Measurements from ENCODE around the gene TMEM72. TPM values are rescaled to one million over a fixed set of nuclear protein-coding genes. Genes with fewer than 3 reads are reported as not detected.

The TMEM72 gene
- polyA plus RNA-seq, 1 donor from 2014 or later = 1.4 TPM

- Histone ChIP-seq H3K36me3 (ENCODE audit: insufficient read depth, low read length) (no peaks in the 10 kb centered on the region), H3K27me3 (ENCODE audit: insufficient read depth, low read depth, low read length) (no peaks in the 10 kb centered on the region), H2AFZ (ENCODE audit: low read depth, low read length) (no peak overlapping the region), H4K20me1 (ENCODE audit: insufficient read depth) (no peaks in the 10 kb centered on the region), H3K79me2 (replicated peaks; ENCODE audit: insufficient read depth, low read length) (no peaks in the 10 kb centered on the region), H3K4me3 (ENCODE audit: low read length) (no peak overlapping the region), H3K4me2 (ENCODE audit: low read length) (no peak overlapping the region), H3K9me3 (ENCODE audit: low read length) (no peaks in the 10 kb centered on the region), H3K27ac (ENCODE audit: low read length) (no peak overlapping the region), H3K9ac (ENCODE audit: low read length) (no peak overlapping the region), H3F3A (ENCODE audit: insufficient read depth, low read length, poor library complexity, severe bottlenecking) (no peaks in the 10 kb centered on the region), H3K9me2 (ENCODE audit: insufficient read depth, low read length) (no peaks in the 10 kb centered on the region)
- TF ChIP-seq EP300 (conservative IDR thresholded peaks at IDR 0.05; ENCODE audit: poor library complexity, severe bottlenecking) (no peak), REST (IDR thresholded peaks at IDR 0.05; ENCODE audit: borderline replicate concordance) (no peak), MXI1 (conservative IDR thresholded peaks at IDR 0.05; ENCODE audit: poor library complexity, severe bottlenecking) (no peak), EZH2 (IDR thresholded peaks at IDR 0.05; ENCODE audit: borderline replicate concordance, insufficient read depth, low read length, poor library complexity, severe bottlenecking) (no peak), POLR2AphosphoS5 (IDR thresholded peaks at IDR 0.05) (no peak), RAD21 (conservative IDR thresholded peaks at IDR 0.05) (no peak), CTCF (IDR thresholded peaks at IDR 0.05; ENCODE audit: poor library complexity, severe bottlenecking) (no peak), TAF1 (IDR thresholded peaks at IDR 0.05; ENCODE audit: low read depth) (no peak), SMC3 (conservative IDR thresholded peaks at IDR 0.05; ENCODE audit: poor library complexity) (no peak)
Observed at GRCh38 chr10:44862924-44863323, 48.2 kb upstream of the TMEM72 start.

- no peaks in the 10 kb centered on the region for H4K20me1 ChIP-seq (ENCODE audit: insufficient read depth)
- no peaks in the 10 kb centered on the region for H3K36me3 ChIP-seq (ENCODE audit: insufficient read depth, low read length)
- H2AFZ ChIP-seq (ENCODE audit: low read depth, low read length) = no peak overlapping the region
- H3K27me3 ChIP-seq (ENCODE audit: insufficient read depth, low read depth, low read length) = no peaks in the 10 kb centered on the region
- TF ChIP-seq EP300 (conservative IDR thresholded peaks at IDR 0.05; ENCODE audit: poor library complexity, severe bottlenecking) (no peak), SMC3 (conservative IDR thresholded peaks at IDR 0.05; ENCODE audit: poor library complexity) (no peak), REST (IDR thresholded peaks at IDR 0.05; ENCODE audit: borderline replicate concordance) (no peak), CTCF (IDR thresholded peaks at IDR 0.05; ENCODE audit: poor library complexity, severe bottlenecking) (no peak)
- H3K27ac ChIP-seq (ENCODE audit: low read length) = peak overlapping the region; percentile 5
- no peaks in the 10 kb centered on the region for H3K9me2 ChIP-seq (ENCODE audit: insufficient read depth, low read length)
- no peaks in the 10 kb centered on the region for H3K79me2 ChIP-seq (replicated peaks; ENCODE audit: insufficient read depth, low read length)
- H3K4me2 ChIP-seq (ENCODE audit: low read length) = no peak overlapping the region
- H3K9ac ChIP-seq (ENCODE audit: low read length) = peak overlapping the region; percentile 69
- H3K9me3 ChIP-seq (ENCODE audit: low read length) = no peaks in the 10 kb centered on the region
- H3F3A ChIP-seq (ENCODE audit: insufficient read depth, low read length, poor library complexity, severe bottlenecking) = no peaks in the 10 kb centered on the region
- peak overlapping the region; percentile 64 for H3K4me3 ChIP-seq (ENCODE audit: low read length)
Observed at GRCh38 chr10:44863344-44864047, 47.6 kb upstream of the TMEM72 start.

Data from neural cell (in vitro differentiated cells).